Measurements from ENCODE around the gene PLCG2.

The PLCG2 gene

GRCh38 chr16:81896902-81897301 lies 117.8 kb downstream of the PLCG2 start:
- POLR2A ChIA-PET = no interaction called here
- CTCF ChIA-PET = no interaction called here
- DNase-seq (ENCODE audit: extremely low spot score) = no peak
- TF ChIP-seq CTCF (IDR thresholded peaks at IDR 0.05; ENCODE audit: control extremely low read depth, extremely low read depth, low read depth, missing control alignments) = no peak

DNA sequence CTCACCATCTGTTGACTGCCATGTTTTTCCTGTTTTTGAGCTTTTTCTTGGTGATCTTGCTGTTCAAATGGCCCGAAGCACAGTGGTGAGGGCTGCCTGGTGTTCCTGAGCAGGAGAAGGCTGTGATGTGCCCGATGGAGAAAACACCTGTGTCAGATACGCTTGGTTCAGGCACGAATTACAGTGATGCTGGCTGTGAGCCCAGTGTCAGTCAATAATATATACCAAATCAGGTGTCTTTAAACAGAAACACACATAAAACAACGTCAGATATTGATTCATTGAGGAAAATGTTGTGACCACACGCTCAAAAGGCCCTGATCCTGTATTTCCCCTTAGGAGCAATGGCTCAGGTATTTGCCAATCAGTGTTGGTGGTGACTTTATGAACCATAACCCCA lies 120.5 kb downstream of the PLCG2 start:
- no peak for DNase-seq (ENCODE audit: extremely low spot score)
- POLR2A ChIA-PET = no interaction called here
- CTCF ChIA-PET = interaction anchor here (2.5 kb wide), 1 partner anchor 26 kb away, joined by 14 read pairs; no protein-coding TSS in a partner anchor

DNA sequence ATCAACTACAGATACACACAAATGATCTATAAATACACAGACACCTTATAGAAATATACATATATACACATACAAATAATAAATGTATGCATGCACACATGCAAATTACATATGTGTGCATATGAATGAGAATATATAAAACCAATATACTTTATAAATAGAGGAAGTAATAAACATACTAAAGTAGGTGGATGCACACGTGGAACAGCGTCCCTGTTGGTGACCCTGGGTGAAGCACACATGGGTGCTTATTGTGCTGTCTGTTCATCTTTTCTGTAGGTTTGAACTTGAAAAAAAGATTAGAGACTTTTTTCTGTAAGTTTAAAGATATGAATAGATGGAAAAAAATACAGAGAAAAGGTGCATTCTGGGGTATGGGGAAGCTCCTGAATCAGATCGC lies 120.9 kb downstream of the PLCG2 start:
- TF ChIP-seq CTCF (IDR thresholded peaks at IDR 0.05; ENCODE audit: control extremely low read depth, extremely low read depth, low read depth, missing control alignments) = no peak
- CTCF ChIA-PET = interaction anchor here (2.5 kb wide), 1 partner anchor 27 kb away, joined by 14 read pairs; no protein-coding TSS in a partner anchor
- DNase-seq (ENCODE audit: extremely low spot score) = no peak
- POLR2A ChIA-PET = no interaction called here

More for the DNA sequence above, 120.5 kb downstream of the PLCG2 start:
- no peak for TF ChIP-seq CTCF (IDR thresholded peaks at IDR 0.05; ENCODE audit: control extremely low read depth, extremely low read depth, low read depth, missing control alignments)

DNA sequence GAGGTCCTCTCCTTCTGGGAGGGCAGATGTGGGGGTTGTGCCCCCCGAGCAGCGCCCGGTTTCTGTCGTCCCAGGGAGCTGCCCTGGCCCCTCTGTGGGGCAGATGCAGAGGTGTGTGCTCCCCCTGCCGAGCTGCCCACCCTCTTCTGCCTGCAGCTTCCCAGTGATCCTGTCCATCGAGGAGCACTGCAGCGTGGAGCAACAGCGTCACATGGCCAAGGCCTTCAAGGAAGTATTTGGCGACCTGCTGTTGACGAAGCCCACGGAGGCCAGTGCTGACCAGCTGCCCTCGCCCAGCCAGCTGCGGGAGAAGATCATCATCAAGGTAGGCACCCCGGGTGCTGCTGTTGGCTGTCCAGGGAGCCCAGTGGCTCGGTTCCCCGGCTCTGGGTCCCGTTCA lies 121.4 kb downstream of the PLCG2 start:
- POLR2A ChIA-PET = no interaction called here
- CTCF ChIA-PET = no interaction called here
- TF ChIP-seq CTCF (IDR thresholded peaks at IDR 0.05; ENCODE audit: control extremely low read depth, extremely low read depth, low read depth, missing control alignments) = no peak
- DNase-seq (ENCODE audit: extremely low spot score) = no peak

GRCh38 chr16:81901484-81901883 lies 122.4 kb downstream of the PLCG2 start:
- CTCF ChIA-PET = interaction anchor here (1.1 to 2.2 kb wide), 4 partner anchors 9 to 28 kb away, joined by 3 to 11 read pairs (median 4); no protein-coding TSS in a partner anchor
- no peak for TF ChIP-seq CTCF (IDR thresholded peaks at IDR 0.05; ENCODE audit: control extremely low read depth, extremely low read depth, low read depth, missing control alignments)
- no peak for DNase-seq (ENCODE audit: extremely low spot score)
- POLR2A ChIA-PET = no interaction called here

DNA sequence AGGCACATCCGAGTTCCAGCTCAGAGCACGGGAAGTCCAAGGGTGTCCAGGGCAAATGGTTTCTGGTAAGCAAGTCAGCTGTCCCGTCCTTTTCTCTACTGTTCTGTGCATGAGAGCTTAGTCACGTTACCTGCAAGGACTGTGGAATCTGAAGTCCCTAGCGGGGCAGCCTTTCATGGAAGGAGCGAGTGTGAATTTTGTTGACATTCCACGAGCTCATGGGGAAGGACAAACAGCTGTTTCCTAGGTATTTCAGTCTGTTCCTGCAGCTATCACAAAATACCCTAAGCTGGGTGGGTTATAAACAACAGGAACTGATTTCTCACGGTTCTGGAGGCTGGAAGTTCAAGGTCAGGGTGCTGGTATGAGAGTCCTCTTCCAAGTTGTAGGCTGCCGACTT lies 122.9 kb downstream of the PLCG2 start:
- no peak for TF ChIP-seq CTCF (IDR thresholded peaks at IDR 0.05; ENCODE audit: control extremely low read depth, extremely low read depth, low read depth, missing control alignments)
- no peak for DNase-seq (ENCODE audit: extremely low spot score)
- CTCF ChIA-PET = interaction anchor here (0.8 to 2.2 kb wide), 6 partner anchors 9 to 28 kb away, joined by 3 to 11 read pairs (median 4); no protein-coding TSS in a partner anchor
- POLR2A ChIA-PET = no interaction called here
